Coronary artery (tissue), 2 donors: ENCODE measurements around the gene CARS1.

Experiments used
- DNase-seq: peaks from one replicate; pipeline ENCODE4 v3.0.0-alpha.2; 2017; ENCODE audit warnings: low spot score
- H3K27ac ChIP-seq, 2 donors: fragments of 200-600 bp; sonication (generic); one replicate each; pipeline ENCODE4 v1.5.1; 2016 to 2019
- H3K4me3 ChIP-seq: fragments of 200-600 bp; sonication (generic); 2 replicates; pipeline ENCODE4 v1.5.1; 2016; ENCODE audit warnings: mild to moderate bottlenecking, moderate library complexity
- TF ChIP-seq, protein P1 (sequence below): fragments of 200-600 bp; sonication (generic); IDR thresholded peaks from one replicate; pipeline ENCODE4 v1.5.1; 2019; ENCODE audit warnings: antibody characterized with exemption

The CARS1 gene

DNA sequence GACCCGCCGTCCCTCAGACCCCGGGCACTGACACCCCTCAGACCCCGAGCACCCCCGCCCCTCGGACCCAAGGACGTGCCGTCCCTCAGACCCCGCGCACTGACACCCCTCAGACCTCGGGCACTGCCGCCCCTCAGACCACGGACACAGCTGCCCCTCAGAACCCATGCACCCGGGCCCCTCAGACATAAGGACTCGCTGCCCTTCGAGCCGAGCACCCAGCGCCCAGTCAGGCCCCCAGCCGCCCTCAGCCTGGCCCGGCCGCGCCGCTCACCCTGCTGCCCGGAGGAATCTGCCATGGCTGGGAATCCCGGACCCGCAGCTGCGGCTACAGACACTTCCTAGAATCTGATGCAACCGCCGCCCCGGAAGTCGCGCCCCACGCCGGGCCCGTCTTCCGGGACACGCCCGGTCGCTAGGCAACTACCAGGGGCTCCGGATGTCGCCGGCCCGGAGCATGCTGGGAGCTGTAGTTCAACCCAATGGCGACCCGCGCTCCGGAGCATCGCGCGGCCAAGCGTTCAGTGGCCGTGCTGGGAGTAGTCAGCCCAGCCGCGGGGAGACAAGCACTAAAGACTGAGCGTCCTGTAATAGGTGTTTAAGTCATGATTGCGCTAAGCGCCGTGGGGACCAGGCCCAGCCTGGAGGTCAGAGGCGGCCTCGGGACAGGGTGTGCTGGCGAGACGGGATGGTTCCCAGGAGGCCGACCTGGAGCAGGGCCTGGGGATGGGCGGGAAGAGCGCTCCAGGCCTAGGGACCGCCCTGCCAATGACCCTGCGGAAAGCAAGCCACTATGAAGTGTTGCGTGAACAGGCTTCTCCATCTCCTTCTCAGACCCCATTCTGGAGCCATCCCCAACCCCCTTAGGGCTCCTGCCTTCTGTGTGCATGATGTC lies at the start of gene CARS1:
Gene CARS1 (minus strand): TSS at position 355 of the 895 bp plus-strand sequence. CDS start 56 bp downstream, at position 299.
- TF ChIP-seq, protein P1, sequence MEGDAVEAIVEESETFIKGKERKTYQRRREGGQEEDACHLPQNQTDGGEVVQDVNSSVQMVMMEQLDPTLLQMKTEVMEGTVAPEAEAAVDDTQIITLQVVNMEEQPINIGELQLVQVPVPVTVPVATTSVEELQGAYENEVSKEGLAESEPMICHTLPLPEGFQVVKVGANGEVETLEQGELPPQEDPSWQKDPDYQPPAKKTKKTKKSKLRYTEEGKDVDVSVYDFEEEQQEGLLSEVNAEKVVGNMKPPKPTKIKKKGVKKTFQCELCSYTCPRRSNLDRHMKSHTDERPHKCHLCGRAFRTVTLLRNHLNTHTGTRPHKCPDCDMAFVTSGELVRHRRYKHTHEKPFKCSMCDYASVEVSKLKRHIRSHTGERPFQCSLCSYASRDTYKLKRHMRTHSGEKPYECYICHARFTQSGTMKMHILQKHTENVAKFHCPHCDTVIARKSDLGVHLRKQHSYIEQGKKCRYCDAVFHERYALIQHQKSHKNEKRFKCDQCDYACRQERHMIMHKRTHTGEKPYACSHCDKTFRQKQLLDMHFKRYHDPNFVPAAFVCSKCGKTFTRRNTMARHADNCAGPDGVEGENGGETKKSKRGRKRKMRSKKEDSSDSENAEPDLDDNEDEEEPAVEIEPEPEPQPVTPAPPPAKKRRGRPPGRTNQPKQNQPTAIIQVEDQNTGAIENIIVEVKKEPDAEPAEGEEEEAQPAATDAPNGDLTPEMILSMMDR, result no peak
- DNase-seq, result peak; percentile 98
- Histone ChIP-seq H3K4me3 (peak within 1 kb of the TSS; percentile 94), H3K27ac (peak within 1 kb of the TSS; percentile 63 to 94)

DNA sequence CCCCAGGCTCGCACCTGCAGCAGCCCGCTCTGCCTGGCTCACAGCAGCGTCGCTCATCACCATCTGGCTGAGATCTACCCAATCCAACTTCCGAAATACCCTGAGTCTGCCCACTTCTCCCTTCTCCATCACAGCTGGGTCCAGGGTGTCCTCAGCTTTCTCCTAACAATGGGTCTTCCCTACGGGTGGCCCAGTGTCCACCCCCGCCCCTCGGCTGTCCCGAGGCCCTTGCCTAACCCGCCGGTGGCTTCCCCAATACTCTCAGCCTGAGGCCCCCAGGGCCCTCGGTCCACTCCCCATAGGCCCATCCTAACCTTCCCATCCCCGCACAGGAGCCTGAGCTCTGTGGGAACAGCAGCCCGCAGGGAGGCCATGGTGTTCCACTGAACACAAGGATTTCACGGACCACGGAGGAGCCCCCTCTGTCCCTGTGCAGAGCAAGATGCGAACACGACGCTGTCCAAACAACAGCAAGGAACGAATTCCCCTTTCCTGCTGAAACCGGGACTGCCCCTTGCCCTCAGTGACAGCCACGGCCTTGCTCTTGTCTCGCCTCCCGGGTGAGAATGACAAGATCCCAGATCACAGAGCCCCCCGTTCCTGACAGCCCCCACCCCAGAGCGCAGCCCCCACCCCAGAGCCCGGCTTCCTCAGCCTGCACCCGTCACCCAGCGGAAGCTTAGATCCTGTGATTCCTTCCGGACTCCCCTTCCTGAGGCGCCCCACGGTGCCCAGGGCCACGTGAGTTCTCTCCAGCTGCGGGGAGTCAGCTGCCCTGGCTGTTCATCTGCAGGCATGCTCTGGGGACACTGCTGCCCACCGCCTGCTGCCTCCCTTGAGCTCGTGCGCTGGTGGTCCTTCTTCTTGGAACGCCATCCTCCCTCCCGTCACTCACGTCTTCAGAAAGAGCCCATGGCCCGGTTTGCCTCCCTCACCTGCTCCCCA lies 48.8 kb upstream of the CARS1 start:
- H3K27ac ChIP-seq, result no peak overlapping the region
- no peak for DNase-seq
- H3K4me3 ChIP-seq, result no peak overlapping the region
- TF ChIP-seq, protein P1, result no peak

DNA sequence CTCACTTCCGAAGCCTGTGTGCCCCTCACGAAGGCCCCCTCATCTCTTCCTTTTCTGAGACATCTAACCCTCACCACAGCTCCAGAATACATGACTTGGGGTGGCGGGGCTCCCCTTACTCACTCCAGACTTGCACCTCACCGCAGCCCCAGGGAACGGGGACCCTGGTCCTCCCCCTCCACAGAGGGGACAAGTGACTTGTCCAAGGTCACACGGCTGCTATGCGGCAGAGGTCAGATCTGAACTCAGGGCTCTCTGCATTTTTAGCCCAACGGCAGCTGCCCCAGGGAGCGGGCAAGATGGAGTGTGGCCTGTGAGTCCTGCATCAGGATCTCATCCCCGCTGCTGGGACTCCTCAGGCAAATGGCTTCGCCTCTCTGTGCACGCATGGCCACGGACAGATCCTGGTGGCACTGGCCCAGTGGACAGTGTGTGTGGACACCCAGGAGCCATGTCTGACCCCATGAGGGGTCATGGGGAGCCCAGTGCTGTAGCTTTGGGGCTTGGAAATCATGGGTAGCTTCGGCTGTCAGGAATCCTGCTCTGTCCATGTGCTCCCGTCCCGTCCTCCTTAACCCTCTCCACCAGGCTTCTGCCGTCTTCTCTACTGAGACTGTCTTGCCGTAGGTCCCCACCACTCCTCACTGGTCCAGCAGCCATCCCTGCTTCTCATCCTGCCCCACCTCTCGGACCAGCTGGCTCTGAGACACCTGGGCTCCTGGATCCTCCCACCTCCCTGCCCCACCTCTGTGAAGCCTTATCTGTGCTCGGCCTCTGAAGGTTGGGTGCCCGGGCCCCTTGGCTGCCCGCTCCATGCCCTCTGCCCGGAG lies 48.0 kb upstream of the CARS1 start:
- DNase-seq, result no peak
- Histone ChIP-seq H3K27ac (no peak overlapping the region), H3K4me3 (no peak overlapping the region)
- TF ChIP-seq, protein P1, result no peak

DNA sequence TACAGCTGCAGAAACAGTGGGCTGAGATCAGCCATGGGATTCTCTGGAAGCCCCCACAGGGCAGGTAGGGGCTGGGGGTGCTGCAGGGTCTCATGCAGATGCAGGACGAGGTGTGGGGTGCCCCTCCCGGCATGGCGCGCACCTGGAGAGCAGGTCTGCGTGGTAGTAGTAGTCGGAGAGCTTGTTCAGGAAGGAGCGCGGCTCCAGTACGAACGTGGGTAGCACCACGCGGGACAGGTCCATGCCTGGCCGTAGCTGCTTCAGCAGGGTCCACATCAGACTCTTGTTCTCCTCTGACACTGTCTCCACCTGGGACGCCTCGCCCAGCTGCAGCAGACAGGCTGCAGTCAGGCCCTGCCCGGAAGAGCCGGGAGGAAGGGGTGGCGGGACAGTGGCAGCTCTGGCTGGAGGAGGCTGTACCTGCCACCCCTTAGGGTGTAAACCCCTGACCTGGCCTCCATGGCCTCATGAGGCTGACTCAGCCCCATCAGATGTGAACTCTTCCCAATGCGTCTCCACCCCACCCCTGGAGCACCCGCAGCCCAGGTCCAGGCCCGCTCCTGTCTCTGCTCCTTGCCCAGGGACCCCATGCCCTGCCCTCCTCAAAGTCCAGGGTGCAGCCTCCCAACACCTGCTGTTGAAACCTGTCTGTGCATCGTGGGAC lies 47.0 kb upstream of the CARS1 start:
- Histone ChIP-seq H3K4me3 (no peak overlapping the region), H3K27ac (no peak overlapping the region)
- TF ChIP-seq, protein P1, result no peak
- no peak for DNase-seq

DNA sequence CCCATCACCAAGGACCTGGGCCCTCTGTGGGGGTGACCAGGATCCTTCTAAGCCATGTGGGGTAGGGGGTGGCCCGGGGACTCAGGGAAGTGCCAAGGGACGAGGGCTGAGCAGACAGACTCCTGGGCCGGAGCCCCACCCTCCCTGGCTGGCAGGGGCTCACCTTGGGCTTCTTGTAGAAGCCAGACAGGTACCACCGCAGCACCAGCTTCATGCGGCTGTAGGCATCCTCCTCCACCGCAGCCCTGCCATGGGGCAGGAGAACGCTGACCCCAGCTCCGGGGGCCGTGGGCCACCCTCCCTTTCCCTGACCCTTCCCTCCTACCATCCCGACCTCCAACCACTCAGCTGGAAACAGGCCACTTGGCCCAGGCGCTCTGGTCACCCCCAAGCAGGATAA lies 45.9 kb upstream of the CARS1 start:
- TF ChIP-seq, protein P1, result no peak
- DNase-seq, result no peak
- no peak overlapping the region for H3K27ac ChIP-seq
- no peak overlapping the region for H3K4me3 ChIP-seq

DNA sequence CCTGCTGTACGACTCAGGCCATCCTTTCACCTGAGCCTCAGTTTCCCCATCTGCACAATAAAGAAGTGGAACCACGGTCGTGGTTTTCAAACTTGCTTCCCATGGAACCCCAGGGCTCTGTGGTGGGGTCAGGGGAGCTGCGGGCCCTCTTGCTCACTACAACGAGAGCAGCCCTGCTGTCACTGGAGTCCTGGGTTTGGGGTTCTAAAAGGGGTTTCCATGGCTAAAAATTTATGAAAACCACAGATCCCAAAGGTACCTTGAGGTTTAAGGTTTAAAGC lies 45.4 kb upstream of the CARS1 start:
- Histone ChIP-seq H3K4me3 (no peak overlapping the region), H3K27ac (no peak overlapping the region)
- DNase-seq, result no peak
- TF ChIP-seq, protein P1, result no peak
